ENCODE measurements around the gene MT3.

The MT3 gene

DNA sequence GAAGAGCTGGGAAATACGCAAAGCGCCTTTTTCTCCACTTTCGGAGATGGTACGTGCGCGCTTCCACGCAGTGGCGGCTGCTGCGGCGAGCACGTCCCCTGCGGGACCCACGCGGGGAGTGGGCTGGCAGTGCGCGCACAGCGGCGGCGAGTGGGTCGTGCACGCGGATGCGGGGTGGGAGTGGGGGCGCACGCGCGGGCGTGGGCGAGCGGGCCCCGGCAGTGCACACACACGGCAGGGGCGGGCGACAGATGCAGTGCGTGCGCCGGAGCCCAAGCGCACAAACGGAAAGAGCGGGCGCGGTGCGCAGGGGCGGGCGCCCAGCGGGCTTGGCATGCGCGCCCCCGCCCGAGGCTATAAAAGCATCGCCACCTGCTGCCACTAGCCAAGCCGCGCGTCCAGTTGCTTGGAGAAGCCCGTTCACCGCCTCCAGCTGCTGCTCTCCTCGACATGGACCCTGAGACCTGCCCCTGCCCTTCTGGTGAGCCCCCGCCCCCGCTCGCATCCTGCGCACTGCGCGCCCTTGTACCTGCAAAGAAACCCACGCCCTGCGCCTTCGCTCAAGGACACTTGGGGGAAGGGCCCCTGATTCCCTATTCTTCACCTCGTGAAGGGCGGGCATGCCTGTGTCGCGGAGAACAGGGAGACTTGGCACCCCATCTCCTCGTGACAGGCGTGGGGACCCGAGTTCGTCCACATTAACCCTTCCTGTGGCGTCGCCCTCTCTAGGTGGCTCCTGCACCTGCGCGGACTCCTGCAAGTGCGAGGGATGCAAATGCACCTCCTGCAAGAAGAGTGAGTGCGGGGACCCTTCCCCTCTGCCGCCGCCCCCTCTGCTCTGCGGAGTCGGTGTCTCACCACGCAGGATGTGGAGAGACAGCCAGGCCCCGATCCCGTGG lies at the start of gene MT3:
Gene MT3, plus strand, starts transcription at position 388 of the 899 bp plus-strand sequence. Its CDS starts 63 bp downstream, at position 451.
- TF ChIP-seq, protein P1, sequence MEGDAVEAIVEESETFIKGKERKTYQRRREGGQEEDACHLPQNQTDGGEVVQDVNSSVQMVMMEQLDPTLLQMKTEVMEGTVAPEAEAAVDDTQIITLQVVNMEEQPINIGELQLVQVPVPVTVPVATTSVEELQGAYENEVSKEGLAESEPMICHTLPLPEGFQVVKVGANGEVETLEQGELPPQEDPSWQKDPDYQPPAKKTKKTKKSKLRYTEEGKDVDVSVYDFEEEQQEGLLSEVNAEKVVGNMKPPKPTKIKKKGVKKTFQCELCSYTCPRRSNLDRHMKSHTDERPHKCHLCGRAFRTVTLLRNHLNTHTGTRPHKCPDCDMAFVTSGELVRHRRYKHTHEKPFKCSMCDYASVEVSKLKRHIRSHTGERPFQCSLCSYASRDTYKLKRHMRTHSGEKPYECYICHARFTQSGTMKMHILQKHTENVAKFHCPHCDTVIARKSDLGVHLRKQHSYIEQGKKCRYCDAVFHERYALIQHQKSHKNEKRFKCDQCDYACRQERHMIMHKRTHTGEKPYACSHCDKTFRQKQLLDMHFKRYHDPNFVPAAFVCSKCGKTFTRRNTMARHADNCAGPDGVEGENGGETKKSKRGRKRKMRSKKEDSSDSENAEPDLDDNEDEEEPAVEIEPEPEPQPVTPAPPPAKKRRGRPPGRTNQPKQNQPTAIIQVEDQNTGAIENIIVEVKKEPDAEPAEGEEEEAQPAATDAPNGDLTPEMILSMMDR (IDR thresholded peaks at IDR 0.05; ENCODE audit: low read depth, low read length): no peak

DNA sequence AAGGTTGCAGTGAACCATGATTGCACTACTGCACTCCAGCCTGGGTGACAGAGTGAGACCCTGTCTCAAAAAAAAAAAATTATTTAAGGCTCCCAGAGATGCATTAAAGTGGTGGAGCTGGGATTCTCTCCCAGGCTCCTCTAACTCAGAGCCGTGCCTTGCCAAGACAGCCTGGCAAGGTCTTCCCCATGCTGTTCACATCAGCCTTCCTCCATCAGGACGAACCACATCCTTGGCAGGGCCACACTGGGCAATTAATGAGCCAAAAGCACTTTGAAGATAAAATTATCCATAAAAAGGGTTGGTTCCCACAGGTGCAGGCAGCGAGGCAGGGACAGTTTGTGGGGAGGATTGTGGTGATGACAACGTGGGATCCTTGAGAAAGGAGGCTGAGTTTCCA lies 49.7 kb upstream of the MT3 start:
- H3K4me3 ChIP-seq (ENCODE audit: low read depth, low read length): no peak overlapping the region
- TF ChIP-seq, protein P1 (IDR thresholded peaks at IDR 0.05; ENCODE audit: low read depth, low read length): no peak

More for the DNA sequence above, at the start of gene MT3:
- peak within 1 kb of the TSS; percentile 33 for H3K4me3 ChIP-seq (ENCODE audit: low read depth, low read length)

DNA sequence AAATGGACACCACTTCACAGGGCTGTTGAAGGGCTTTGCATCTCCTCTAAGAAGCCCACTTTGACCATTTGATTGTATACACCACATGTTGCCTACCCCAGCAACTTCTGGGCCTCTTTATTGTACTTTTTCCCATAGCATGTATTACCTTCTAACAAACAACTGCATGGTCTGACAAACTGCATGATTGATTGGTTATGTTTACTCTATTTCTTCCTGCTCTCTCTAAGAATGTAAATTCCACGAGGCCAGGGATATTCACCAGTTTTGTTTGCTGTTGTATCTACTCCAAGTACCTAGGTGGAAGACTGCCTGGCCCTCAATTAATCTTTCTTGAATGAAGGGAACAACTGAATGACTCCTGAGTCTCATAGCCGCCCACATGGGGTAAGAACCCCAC lies 47.3 kb upstream of the MT3 start:
- TF ChIP-seq, protein P1 (IDR thresholded peaks at IDR 0.05; ENCODE audit: low read depth, low read length): no peak
- no peak overlapping the region for H3K4me3 ChIP-seq (ENCODE audit: low read depth, low read length)

DNA sequence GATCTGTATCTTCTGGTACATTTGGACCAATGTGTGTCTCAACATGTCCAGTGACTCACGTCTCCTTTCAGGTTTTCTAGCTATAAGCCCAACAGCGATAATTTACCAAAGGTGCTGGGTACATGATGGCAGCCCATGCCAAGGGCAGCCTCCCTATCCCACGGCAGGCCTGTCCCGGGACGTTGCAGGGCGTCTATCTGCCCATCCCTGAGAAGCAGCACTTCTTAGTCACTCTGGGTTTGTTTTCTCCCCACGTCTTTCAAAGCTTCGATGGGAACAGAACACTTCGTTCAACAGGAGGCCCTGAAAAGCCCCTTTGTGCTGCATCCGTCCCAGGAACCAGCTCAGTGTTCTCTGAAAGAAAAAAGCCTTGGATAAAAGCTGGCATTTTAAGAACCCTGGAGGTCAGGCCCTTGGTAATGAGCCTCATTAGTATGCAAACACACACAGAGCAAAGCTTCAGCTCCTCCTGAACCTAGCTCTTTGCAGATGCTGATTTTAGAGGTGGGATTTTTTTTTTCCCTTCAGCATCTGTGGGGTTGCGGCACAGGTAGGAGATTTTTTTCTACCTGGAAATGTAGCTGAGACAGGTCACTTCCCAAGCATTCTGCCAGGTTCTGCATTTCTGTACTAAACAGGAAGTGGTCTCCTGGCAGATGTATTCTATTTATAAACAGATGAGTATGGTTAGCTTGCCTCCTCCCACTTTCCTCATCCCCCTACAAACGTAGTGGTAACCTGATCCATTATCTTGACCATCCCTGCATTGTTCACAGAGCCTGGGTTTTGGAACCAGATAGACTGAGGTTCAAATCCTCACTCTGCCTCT lies 42.0 kb upstream of the MT3 start:
- TF ChIP-seq, protein P1 (IDR thresholded peaks at IDR 0.05; ENCODE audit: low read depth, low read length): no peak
- H3K4me3 ChIP-seq (ENCODE audit: low read depth, low read length): no peak overlapping the region

DNA sequence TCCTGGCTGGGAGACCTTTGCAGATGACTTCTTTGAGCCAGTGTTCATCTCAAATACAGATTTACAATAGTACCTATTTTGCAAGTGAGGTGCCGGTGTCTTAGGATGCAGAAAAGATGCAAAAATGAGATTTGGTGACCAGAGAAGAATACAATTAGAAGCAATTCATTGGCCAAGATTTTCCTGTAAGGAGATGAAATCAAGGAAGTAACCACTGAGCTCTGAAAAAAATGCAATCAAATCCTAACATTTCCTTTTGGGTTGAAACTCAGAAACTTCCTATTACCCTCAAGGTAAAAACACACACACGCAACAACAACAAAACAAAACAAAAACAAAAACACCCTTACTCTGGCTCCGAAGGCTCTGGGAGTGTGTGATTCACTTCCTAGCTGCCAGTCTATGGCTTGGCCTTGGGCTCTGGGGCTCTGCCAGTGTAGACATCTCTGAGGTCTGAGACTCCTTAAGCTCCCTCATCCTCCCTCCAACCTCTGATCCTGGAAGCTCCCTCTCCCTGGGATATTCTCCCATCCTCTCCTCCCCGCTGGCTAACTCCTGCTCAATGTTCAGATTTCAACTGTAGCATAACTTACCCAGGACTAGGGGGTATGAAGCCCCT lies 41.3 kb upstream of the MT3 start:
- TF ChIP-seq, protein P1 (IDR thresholded peaks at IDR 0.05; ENCODE audit: low read depth, low read length): no peak
- no peak overlapping the region for H3K4me3 ChIP-seq (ENCODE audit: low read depth, low read length)

DNA sequence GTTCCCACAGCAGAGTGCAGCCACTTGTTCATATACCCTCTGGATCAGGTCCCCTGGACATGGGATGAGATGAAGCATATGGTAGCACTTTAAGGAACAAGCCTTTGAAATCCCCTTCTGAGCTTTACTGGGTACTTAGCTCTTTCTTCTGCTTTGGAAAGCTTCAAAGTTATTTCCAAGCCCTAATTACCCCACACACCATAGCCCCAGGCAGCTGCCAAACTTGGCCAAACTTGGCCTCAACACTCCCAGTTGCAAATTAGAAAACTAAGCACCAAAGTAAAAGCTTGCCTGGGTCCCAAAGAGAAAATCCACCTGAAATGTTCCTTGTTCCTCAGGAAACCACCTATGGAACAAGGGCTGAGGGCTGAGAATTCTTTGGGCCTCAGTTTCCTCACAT lies 40.2 kb upstream of the MT3 start:
- H3K4me3 ChIP-seq (ENCODE audit: low read depth, low read length): no peak overlapping the region
- TF ChIP-seq, protein P1 (IDR thresholded peaks at IDR 0.05; ENCODE audit: low read depth, low read length): no peak
